ENCODE data around the gene CRYL1. TPM values are rescaled to one million over a fixed set of nuclear protein-coding genes. Genes with fewer than 3 reads are reported as not detected.

The CRYL1 gene
- total and polyA plus RNA-seq, 9 of the 15 experiments (the other 6 are each of a cell fraction or from before 2014, with no cell fraction given), result 1.0 to 6.9 (median 2.4) TPM

DNA sequence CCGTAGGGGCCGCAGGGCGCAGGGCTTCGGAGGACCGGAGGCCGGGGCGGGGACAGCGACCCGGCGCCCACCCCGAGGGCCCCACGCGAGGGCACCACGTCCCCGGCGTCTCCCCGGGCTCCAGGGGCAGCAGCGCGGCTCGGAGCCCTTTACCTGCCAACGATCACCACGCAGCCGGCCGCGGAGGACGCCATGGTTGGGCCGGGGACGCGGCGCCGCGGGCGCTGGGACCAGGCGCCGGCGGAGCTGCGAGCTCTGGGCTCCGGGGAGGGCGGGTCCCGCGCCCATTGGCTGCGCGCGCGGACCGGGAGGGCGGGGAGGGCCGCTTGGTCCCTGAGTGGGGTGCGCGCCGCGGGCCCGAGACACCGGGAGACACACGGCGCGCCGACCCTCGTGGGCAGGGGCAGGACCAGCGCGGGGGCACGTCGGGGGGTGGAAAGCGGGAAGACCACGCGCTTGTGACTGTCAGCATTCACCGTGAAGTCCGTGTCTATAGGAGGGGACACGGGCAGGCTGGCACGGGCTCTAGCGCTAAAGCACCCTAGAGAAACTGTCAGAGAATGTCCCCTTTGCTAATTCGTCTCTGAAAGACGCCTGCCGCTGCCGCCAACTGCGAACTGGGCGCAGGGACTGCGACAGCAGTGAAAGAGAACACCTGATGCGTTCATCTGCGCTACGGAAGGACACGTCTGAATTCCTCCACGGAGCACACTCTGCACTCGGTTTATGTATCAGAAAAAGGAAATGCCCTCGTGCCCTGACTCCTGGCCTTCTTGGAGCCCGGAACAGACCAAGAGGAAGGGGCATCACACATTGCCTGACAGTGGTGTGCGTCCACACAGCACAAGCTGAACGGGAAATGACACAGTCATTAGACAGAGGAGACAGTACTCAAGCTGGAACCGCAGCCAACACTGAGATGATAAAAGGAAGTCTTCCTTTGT lies at the start of gene CRYL1 (continued):
- TF ChIP-seq, protein P1, sequence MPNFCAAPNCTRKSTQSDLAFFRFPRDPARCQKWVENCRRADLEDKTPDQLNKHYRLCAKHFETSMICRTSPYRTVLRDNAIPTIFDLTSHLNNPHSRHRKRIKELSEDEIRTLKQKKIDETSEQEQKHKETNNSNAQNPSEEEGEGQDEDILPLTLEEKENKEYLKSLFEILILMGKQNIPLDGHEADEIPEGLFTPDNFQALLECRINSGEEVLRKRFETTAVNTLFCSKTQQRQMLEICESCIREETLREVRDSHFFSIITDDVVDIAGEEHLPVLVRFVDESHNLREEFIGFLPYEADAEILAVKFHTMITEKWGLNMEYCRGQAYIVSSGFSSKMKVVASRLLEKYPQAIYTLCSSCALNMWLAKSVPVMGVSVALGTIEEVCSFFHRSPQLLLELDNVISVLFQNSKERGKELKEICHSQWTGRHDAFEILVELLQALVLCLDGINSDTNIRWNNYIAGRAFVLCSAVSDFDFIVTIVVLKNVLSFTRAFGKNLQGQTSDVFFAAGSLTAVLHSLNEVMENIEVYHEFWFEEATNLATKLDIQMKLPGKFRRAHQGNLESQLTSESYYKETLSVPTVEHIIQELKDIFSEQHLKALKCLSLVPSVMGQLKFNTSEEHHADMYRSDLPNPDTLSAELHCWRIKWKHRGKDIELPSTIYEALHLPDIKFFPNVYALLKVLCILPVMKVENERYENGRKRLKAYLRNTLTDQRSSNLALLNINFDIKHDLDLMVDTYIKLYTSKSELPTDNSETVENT (CRISPR knock-in tag; IDR thresholded peaks at IDR 0.05), result no peak
- TF ChIP-seq BDP1 (IDR thresholded peaks at IDR 0.05; ENCODE audit: insufficient read depth, insufficient read length) (no peak), BCL6 (CRISPR knock-in tag; IDR thresholded peaks at IDR 0.05) (no peak), E2F6 (IDR thresholded peaks at IDR 0.05; ENCODE audit: borderline replicate concordance in 1 of 2, extremely low read depth in 1 of 2, insufficient read depth in 1 of 2, insufficient read length in 1 of 2, low read depth in 1 of 2, low read length in 1 of 2, poor library complexity in 1 of 2, severe bottlenecking in 1 of 2) (peak; percentile 62 to 73), MYC (IDR thresholded peaks at IDR 0.05; ENCODE audit: low read depth, low read length) (no peak), MYC (CRISPR knock-in tag; IDR thresholded peaks at IDR 0.05; ENCODE audit: borderline replicate concordance, low read depth) (no peak), RFX5 (IDR thresholded peaks at IDR 0.05; ENCODE audit: low read depth, low read length) (no peak), LEF1 (IDR thresholded peaks at IDR 0.05) (no peak), NONO (IDR thresholded peaks at IDR 0.05; ENCODE audit: low read depth in 2 of 2, low read length in 1 of 2) (0 out of 4 replicates have a peak, but pooled peaks have one; percentile 16 to 27), RBBP5 (IDR thresholded peaks at IDR 0.05; ENCODE audit: borderline replicate concordance, insufficient read depth, low read length, poor library complexity, severe bottlenecking) (peak; percentile 72), ELF1 (tag; IDR thresholded peaks at IDR 0.05) (no peak), FOXM1 (IDR thresholded peaks at IDR 0.05; ENCODE audit: low read depth) (no peak), FOXM1 (CRISPR knock-in tag; IDR thresholded peaks at IDR 0.05; ENCODE audit: low read depth) (no peak), HNRNPL (IDR thresholded peaks at IDR 0.05; ENCODE audit: low read depth, low read length) (no peak), ZNF668 (CRISPR knock-in tag; IDR thresholded peaks at IDR 0.05) (no peak)
- TF ChIP-seq, protein P2, sequence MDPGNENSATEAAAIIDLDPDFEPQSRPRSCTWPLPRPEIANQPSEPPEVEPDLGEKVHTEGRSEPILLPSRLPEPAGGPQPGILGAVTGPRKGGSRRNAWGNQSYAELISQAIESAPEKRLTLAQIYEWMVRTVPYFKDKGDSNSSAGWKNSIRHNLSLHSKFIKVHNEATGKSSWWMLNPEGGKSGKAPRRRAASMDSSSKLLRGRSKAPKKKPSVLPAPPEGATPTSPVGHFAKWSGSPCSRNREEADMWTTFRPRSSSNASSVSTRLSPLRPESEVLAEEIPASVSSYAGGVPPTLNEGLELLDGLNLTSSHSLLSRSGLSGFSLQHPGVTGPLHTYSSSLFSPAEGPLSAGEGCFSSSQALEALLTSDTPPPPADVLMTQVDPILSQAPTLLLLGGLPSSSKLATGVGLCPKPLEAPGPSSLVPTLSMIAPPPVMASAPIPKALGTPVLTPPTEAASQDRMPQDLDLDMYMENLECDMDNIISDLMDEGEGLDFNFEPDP (CRISPR knock-in tag; IDR thresholded peaks at IDR 0.05), result no peak
- TF ChIP-seq, protein P3, sequence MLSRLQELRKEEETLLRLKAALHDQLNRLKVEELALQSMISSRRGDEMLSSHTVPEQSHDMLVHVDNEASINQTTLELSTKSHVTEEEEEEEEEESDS (CRISPR knock-in tag; IDR thresholded peaks at IDR 0.05), result no peak
- TF ChIP-seq, protein P4, sequence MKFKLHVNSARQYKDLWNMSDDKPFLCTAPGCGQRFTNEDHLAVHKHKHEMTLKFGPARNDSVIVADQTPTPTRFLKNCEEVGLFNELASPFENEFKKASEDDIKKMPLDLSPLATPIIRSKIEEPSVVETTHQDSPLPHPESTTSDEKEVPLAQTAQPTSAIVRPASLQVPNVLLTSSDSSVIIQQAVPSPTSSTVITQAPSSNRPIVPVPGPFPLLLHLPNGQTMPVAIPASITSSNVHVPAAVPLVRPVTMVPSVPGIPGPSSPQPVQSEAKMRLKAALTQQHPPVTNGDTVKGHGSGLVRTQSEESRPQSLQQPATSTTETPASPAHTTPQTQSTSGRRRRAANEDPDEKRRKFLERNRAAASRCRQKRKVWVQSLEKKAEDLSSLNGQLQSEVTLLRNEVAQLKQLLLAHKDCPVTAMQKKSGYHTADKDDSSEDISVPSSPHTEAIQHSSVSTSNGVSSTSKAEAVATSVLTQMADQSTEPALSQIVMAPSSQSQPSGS (CRISPR knock-in tag; IDR thresholded peaks at IDR 0.05), result no peak
- TF ChIP-seq, protein P5, sequence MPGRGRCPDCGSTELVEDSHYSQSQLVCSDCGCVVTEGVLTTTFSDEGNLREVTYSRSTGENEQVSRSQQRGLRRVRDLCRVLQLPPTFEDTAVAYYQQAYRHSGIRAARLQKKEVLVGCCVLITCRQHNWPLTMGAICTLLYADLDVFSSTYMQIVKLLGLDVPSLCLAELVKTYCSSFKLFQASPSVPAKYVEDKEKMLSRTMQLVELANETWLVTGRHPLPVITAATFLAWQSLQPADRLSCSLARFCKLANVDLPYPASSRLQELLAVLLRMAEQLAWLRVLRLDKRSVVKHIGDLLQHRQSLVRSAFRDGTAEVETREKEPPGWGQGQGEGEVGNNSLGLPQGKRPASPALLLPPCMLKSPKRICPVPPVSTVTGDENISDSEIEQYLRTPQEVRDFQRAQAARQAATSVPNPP (IDR thresholded peaks at IDR 0.05; ENCODE audit: borderline replicate concordance, insufficient read depth, insufficient read length), result no peak

Measured in K562 (cell line).